Keratinocyte (primary cell): ENCODE measurements around the gene TRABD2B. TPM values are rescaled to one million over a fixed set of nuclear protein-coding genes. Genes with fewer than 3 reads are reported as not detected.

Experiments used
- DNase-seq: peaks from one replicate; pipeline ENCODE4 v3.0.0-alpha.2; 2011; ENCODE audit warnings: low read depth, missing footprints, low spot score
- FAIRE-seq: peaks from 2 replicates; lab custom pipeline; 2011; peaks lifted over from hg19 to GRCh38; lab: Jason Lieb, UNC
- H2AFZ ChIP-seq: 2 replicates; pipeline ENCODE4 v1.6.0; 2012; ENCODE audit warnings: low read length, control low read depth, inconsistent platforms; ENCODE audit not compliant: control insufficient read depth
- H3K27ac ChIP-seq: 2 replicates; pipeline ENCODE4 v1.5.1; 2011; ENCODE audit warnings: low read length; ENCODE audit not compliant: control insufficient read depth, insufficient read depth
- H3K27me3 ChIP-seq: 3 replicates; pipeline ENCODE4 v1.6.0; 2011; ENCODE audit warnings: low read length; ENCODE audit not compliant: control insufficient read depth, insufficient read depth; ENCODE audit errors: extremely low read depth
- H3K36me3 ChIP-seq, 2 experiments: 2 replicates in 1 of 2; 3 replicates in 1 of 2; pipeline ENCODE4 v1.5.1; 2011; ENCODE audit warnings: low read length in 2 of 2, mild to moderate bottlenecking in 1 of 2; ENCODE audit not compliant: control insufficient read depth in 2 of 2, insufficient read depth in 2 of 2; ENCODE audit errors: extremely low read depth in 1 of 2
- H3K4me1 ChIP-seq: 3 replicates; pipeline ENCODE4 v1.5.1; 2011; ENCODE audit warnings: low read length; ENCODE audit not compliant: control insufficient read depth, insufficient read depth; ENCODE audit errors: extremely low read depth
- H3K4me2 ChIP-seq: 3 replicates; pipeline ENCODE4 v1.6.0; 2011; ENCODE audit warnings: low read depth, low read length; ENCODE audit not compliant: control insufficient read depth, insufficient read depth; ENCODE audit errors: extremely low read depth
- H3K4me3 ChIP-seq, 3 experiments: fragments of 200-600 bp in 1 of 3; sonication (generic) in 1 of 3; 2 replicates in 2 of 3; 3 replicates in 1 of 3; pipeline ENCODE4 v1.5.1; 2011 to 2016; ENCODE audit warnings: low read length in 3 of 3, mild to moderate bottlenecking in 3 of 3, control low read depth in 2 of 3, inconsistent platforms in 1 of 3, low read depth in 1 of 3, mixed read lengths in 1 of 3, mixed run types in 1 of 3, moderate library complexity in 1 of 3; ENCODE audit not compliant: control insufficient read depth in 2 of 3, insufficient read depth in 2 of 3; ENCODE audit errors: extremely low read depth in 1 of 3
- H3K79me2 ChIP-seq: 2 replicates; pipeline ENCODE4 v1.6.0; 2012; ENCODE audit warnings: low read length; ENCODE audit not compliant: control insufficient read depth, insufficient read depth
- H3K9ac ChIP-seq: 3 replicates; pipeline ENCODE4 v1.6.0; 2011; ENCODE audit warnings: low read length; ENCODE audit not compliant: control insufficient read depth, insufficient read depth; ENCODE audit errors: extremely low read depth
- H3K9me1 ChIP-seq: 3 replicates; pipeline ENCODE4 v1.6.0; 2011; ENCODE audit warnings: low read length; ENCODE audit not compliant: control insufficient read depth, insufficient read depth; ENCODE audit errors: extremely low read depth
- H3K9me3 ChIP-seq: 2 replicates; pipeline ENCODE4 v1.5.1; 2012; ENCODE audit warnings: low read depth, low read length; ENCODE audit not compliant: control insufficient read depth
- H4K20me1 ChIP-seq: 3 replicates; pipeline ENCODE4 v1.6.0; 2011; ENCODE audit warnings: low read length; ENCODE audit not compliant: control insufficient read depth, insufficient read depth; ENCODE audit errors: extremely low read depth
- CTCF ChIP-seq, 3 experiments: IDR thresholded peaks in 1 of 3; conservative IDR thresholded peaks in 1 of 3; optimal IDR thresholded peaks in 1 of 3; 2 replicates in 2 of 3; 3 replicates in 1 of 3; pipeline versions ENCODE3 to v1.5.1; 2011; ENCODE audit warnings: low read length in 3 of 3, mild to moderate bottlenecking in 3 of 3, moderate library complexity in 2 of 3, control low read depth in 1 of 3, inconsistent platforms in 1 of 3; ENCODE audit not compliant: insufficient read depth in 2 of 3; ENCODE audit errors: extremely low read depth in 1 of 3
- EZH2 ChIP-seq: IDR thresholded peaks from one replicate; pipeline ENCODE4 v1.6.1; 2012; ENCODE audit warnings: inconsistent platforms, mild to moderate bottlenecking, low read length, moderate library complexity
- dilution Hi-C: fragments of 300-500 bp; cut with MboI; formaldehyde crosslinking; loops from one replicate; pipeline ENCODE4 v1.7.0; 2020; ENCODE audit warnings: low sequenced_read_pairs; ENCODE audit not compliant: extremely low pct_ligation_motif_present
- polyA plus RNA-seq, 5 experiments: library from polyadenylated mRNA; depleted of rRNA in 3 of 5; stranded (reverse) in 3 of 5; stranded (forward) in 1 of 5; unstranded in 1 of 5; fragments of >200 nt; gene quantifications; 1 replicate in 1 of 5; 2 replicates in 3 of 5; 3 replicates in 1 of 5; pipeline versions ENCODE4 v1.2.1 to v1.2.3, GENCODE V29; 2011 to 2012; ENCODE audit warnings: missing spikeins in 2 of 5, low read depth in 1 of 5, low replicate concordance in 1 of 5

The TRABD2B gene
- polyA plus RNA-seq, 1 donor (not counting 4 experiments of a cell fraction or from before 2014, with no cell fraction given), result 0.13 TPM

DNA sequence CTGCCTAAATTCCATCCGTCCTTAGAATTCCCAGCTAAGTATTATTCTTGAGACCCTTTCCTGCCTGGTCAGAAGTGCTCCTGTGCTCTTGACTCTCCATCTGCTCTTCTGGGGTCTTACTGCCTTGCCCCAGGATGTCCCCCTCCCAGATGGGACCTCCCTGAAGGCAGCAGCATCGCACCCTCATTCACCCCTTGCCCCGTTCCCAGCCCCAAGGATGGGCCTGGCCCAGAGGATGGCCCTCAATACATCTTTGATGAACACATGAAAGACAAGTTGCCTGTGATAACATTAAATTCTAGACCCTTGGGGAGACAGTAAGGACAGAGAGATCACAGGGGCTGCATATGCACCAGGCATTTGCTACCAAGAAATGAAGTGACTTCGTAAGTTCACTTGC is 167.2 kb downstream of the TRABD2B start:
- DNase-seq, result no peak
- Histone ChIP-seq H3K9me1 (no peaks in the 10 kb centered on the region), H3K27me3 (peaks cover 19% of the 10 kb centered on the region), H4K20me1 (no peaks in the 10 kb centered on the region), H3K36me3 (no peaks in the 10 kb centered on the region), H3K27ac (no peak overlapping the region), H3K4me1 (peaks cover 5% of the 10 kb centered on the region), H3K79me2 (no peaks in the 10 kb centered on the region), H3K9me3 (no peaks in the 10 kb centered on the region), H2AFZ (no peak overlapping the region), H3K9ac (no peak overlapping the region), H3K4me2 (no peak overlapping the region), H3K4me3 (no peak overlapping the region)
- TF ChIP-seq EZH2, result no peak
- no peak for TF ChIP-seq CTCF (optimal IDR thresholded peaks at IDR 0.05 in 1 of 3, IDR thresholded peaks at IDR 0.05 in 1 of 3, conservative IDR thresholded peaks at IDR 0.05 in 1 of 3; ENCODE audit: extremely low read depth in 1 of 3, insufficient read depth in 2 of 3, low read length in 3 of 3)
- FAIRE-seq, result no peak
- dilution Hi-C loops, result no loop called here

DNA sequence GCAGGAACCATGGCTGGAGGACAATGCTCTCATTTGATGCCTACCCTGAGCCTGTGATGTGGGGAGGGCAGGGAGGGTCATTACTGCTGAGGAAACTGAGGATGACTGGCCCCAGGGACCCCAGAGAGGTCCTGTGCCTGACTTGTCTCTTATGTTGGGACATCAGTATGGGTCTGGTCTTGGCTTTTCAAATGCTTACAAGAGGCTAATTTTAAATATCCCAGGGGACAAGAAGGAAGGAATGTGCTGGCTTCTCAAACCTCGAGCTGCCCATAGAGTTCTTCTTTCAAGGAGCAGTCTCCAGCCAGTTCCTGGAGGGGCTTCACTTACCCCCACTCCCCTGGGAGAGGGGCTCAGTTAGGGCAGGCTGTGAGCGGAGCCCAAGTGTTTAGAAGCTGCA is 168.2 kb downstream of the TRABD2B start:
- H3K4me3 ChIP-seq, result no peak overlapping the region
- H3K9me3 ChIP-seq, result no peaks in the 10 kb centered on the region
- TF ChIP-seq EZH2 (no peak), CTCF (optimal IDR thresholded peaks at IDR 0.05 in 1 of 3, IDR thresholded peaks at IDR 0.05 in 1 of 3, conservative IDR thresholded peaks at IDR 0.05 in 1 of 3; ENCODE audit: extremely low read depth in 1 of 3, insufficient read depth in 2 of 3, low read length in 3 of 3) (no peak)
- H3K4me2 ChIP-seq, result no peak overlapping the region
- H3K4me1 ChIP-seq, result peaks cover 5% of the 10 kb centered on the region
- no peaks in the 10 kb centered on the region for H3K36me3 ChIP-seq
- no peak overlapping the region for H3K27ac ChIP-seq
- H3K79me2 ChIP-seq, result no peaks in the 10 kb centered on the region
- no peak overlapping the region for H3K9ac ChIP-seq
- H4K20me1 ChIP-seq, result no peaks in the 10 kb centered on the region
- DNase-seq, result no peak
- H3K27me3 ChIP-seq, result peaks cover 19% of the 10 kb centered on the region
- H3K9me1 ChIP-seq, result no peaks in the 10 kb centered on the region
- no peak for FAIRE-seq
- dilution Hi-C loops, result no loop called here
- no peak overlapping the region for H2AFZ ChIP-seq
